NCI-H2107 (cell line): ENCODE data around the gene ATF2.

Experiments used
- DNase-seq: peaks from one replicate; lab custom pipeline; 2025; lab: John Stamatoyannopoulos, UW

Gene ATF2

GRCh38 chr2:175025946-175026345, 142.1 kb downstream of the ATF2 start:
- DNase-seq = no peak

- DNase-seq = no peak
These were observed 142.8 kb downstream of the ATF2 start for GRCh38 chr2:175025233-175025632.

- no peak for DNase-seq
These were observed 145.1 kb downstream of the ATF2 start for GRCh38 chr2:175022923-175023322.
